HPDE6-E6E7 (cell line): Measurements from ENCODE around the gene DNMT3A.

Source experiments
- DNase-seq: peaks from one replicate; pipeline ENCODE4 v3.0.0; 2011; ENCODE audit warnings: missing footprints; ENCODE audit errors: extremely low spot score

The DNMT3A gene

GRCh38 chr2:25326326-25327013, 15.3 kb downstream of the DNMT3A start:
- no peak for DNase-seq

GRCh38 chr2:25324905-25325592, 16.7 kb downstream of the DNMT3A start:
- no peak for DNase-seq

- DNase-seq = no peak
Measured at GRCh38 chr2:25324251-25324650, 17.5 kb downstream of the DNMT3A start.

GRCh38 chr2:25323610-25324189, 18.0 kb downstream of the DNMT3A start:
- DNase-seq = no peak

- no peak for DNase-seq
Measured at GRCh38 chr2:25323042-25323514, 18.6 kb downstream of the DNMT3A start.

GRCh38 chr2:25322312-25322711, 19.4 kb downstream of the DNMT3A start:
- DNase-seq = no peak

GRCh38 chr2:25320077-25320476, 21.6 kb downstream of the DNMT3A start:
- DNase-seq = no peak

GRCh38 chr2:25316101-25316500, 25.6 kb downstream of the DNMT3A start:
- DNase-seq = no peak

GRCh38 chr2:25315316-25315680, 26.4 kb downstream of the DNMT3A start:
- DNase-seq = no peak

- DNase-seq = no peak
Measured at GRCh38 chr2:25314514-25315315, 27.0 kb downstream of the DNMT3A start.

- DNase-seq = no peak
Measured at GRCh38 chr2:25313711-25314513, 27.8 kb downstream of the DNMT3A start.

GRCh38 chr2:25312958-25313710, 28.6 kb downstream of the DNMT3A start:
- DNase-seq = no peak

GRCh38 chr2:25311865-25312575, 29.7 kb downstream of the DNMT3A start:
- no peak for DNase-seq

GRCh38 chr2:25310965-25311864, 30.5 kb downstream of the DNMT3A start:
- DNase-seq = peak; percentile 48

- DNase-seq = no peak
Measured at GRCh38 chr2:25310709-25310964, 31.1 kb downstream of the DNMT3A start.

GRCh38 chr2:25309402-25309801, 32.3 kb downstream of the DNMT3A start:
- no peak for DNase-seq

- DNase-seq = no peak
Measured at GRCh38 chr2:25308599-25308998, 33.1 kb downstream of the DNMT3A start.

- no peak for DNase-seq
Measured at GRCh38 chr2:25307949-25308557, 33.7 kb downstream of the DNMT3A start.
